Stimulated activated effector memory CD8-positive, alpha-beta T cell treated with anti-CD3 and anti-CD28 coated beads, Interleukin-12 subunit alpha, Interleukin-12 subunit beta, amount 100 ng/mL, for 72 hours (primary cell): ENCODE measurements around the gene USP17L24.
A peak's percentile ranks its signal among the peaks of the same experiment; 100 is the strongest.
"Not testable (repeated sequence)": the region's sequence is repeated elsewhere in the genome, so short reads cannot be mapped to it uniquely, and the experiment has no call there.

ENCODE experiments used
- ATAC-seq: fragments of 150-1000 bp; cut with Tn5 transposase; 2 replicates; pipeline ENCODE4 v1.10.0; 2021
- DNase-seq, 2 donors: peaks; one replicate each; pipeline ENCODE4 v3.0.0; 2021 to 2022; ENCODE audit warnings: low spot score in 2 of 2
- H3K27ac Mint-ChIP-seq: one replicate; pipeline ENCODE4 v1.8.0; 2022; ENCODE audit warnings: mild to moderate bottlenecking, mixed read lengths
- H3K36me3 Mint-ChIP-seq: one replicate; pipeline ENCODE4 v1.8.0; 2022; ENCODE audit warnings: mild to moderate bottlenecking, mixed read lengths
- H3K4me1 Mint-ChIP-seq: one replicate; pipeline ENCODE4 v1.8.0; 2022; ENCODE audit warnings: mixed read lengths
- H3K4me3 Mint-ChIP-seq: one replicate; pipeline ENCODE4 v1.8.0; 2022; ENCODE audit warnings: mild to moderate bottlenecking, mixed read lengths
- H3K9me3 Mint-ChIP-seq: one replicate; pipeline ENCODE4 v1.8.0; 2022; ENCODE audit warnings: mixed read lengths

The USP17L24 gene, protein sequence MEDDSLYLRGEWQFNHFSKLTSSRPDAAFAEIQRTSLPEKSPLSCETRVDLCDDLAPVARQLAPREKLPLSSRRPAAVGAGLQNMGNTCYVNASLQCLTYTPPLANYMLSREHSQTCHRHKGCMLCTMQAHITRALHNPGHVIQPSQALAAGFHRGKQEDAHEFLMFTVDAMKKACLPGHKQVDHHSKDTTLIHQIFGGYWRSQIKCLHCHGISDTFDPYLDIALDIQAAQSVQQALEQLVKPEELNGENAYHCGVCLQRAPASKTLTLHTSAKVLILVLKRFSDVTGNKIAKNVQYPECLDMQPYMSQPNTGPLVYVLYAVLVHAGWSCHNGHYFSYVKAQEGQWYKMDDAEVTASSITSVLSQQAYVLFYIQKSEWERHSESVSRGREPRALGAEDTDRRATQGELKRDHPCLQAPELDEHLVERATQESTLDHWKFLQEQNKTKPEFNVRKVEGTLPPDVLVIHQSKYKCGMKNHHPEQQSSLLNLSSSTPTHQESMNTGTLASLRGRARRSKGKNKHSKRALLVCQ

DNA sequence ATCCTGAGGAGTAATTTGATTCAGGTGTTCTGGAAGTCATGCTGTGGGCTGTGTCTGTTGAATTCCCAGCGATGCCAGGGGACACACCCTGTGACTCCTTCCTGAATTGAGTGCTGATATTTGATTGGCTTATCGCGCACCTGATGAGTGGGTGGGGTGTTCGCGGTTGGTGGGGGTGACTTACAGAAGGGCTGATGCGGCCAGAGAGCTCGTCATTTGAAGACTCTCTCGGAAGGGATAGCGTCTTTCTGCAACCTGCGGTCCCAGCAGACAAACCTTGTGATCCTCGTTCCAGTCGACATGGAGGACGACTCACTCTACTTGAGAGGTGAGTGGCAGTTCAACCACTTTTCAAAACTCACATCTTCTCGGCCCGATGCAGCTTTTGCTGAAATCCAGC is at the start of gene USP17L24:
USP17L24 (plus strand) TSS at position 301 of the 400 bp plus-strand sequence; CDS start at position 301, 0 bp downstream.
- not testable (repeated sequence) for H3K36me3 Mint-ChIP-seq, H3K4me1 Mint-ChIP-seq, DNase-seq, H3K9me3 Mint-ChIP-seq, H3K27ac Mint-ChIP-seq, H3K4me3 Mint-ChIP-seq, ATAC-seq

GRCh38 chr4:9324191-9324590 is 774 bp upstream of the USP17L24 start:
- H3K4me1 Mint-ChIP-seq, ATAC-seq, H3K27ac Mint-ChIP-seq, H3K36me3 Mint-ChIP-seq, H3K4me3 Mint-ChIP-seq, H3K9me3 Mint-ChIP-seq: not testable (repeated sequence)
- peak in 1 of 2 donors; percentile 1 for DNase-seq

DNA sequence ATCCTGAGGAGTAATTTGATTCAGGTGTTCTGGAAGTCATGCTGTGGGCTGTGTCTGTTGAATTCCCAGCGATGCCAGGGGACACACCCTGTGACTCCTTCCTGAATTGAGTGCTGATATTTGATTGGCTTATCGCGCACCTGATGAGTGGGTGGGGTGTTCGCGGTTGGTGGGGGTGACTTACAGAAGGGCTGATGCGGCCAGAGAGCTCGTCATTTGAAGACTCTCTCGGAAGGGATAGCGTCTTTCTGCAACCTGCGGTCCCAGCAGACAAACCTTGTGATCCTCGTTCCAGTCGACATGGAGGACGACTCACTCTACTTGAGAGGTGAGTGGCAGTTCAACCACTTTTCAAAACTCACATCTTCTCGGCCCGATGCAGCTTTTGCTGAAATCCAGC is 4.6 kb downstream of the USP17L24 start, which contains the start of gene USP17L25:
USP17L25 (plus strand) TSS at position 301 of the 400 bp plus-strand sequence; CDS start at position 301, 0 bp downstream.
- H3K27ac Mint-ChIP-seq, H3K4me3 Mint-ChIP-seq, H3K36me3 Mint-ChIP-seq, DNase-seq, H3K9me3 Mint-ChIP-seq, ATAC-seq, H3K4me1 Mint-ChIP-seq: not testable (repeated sequence)

DNA sequence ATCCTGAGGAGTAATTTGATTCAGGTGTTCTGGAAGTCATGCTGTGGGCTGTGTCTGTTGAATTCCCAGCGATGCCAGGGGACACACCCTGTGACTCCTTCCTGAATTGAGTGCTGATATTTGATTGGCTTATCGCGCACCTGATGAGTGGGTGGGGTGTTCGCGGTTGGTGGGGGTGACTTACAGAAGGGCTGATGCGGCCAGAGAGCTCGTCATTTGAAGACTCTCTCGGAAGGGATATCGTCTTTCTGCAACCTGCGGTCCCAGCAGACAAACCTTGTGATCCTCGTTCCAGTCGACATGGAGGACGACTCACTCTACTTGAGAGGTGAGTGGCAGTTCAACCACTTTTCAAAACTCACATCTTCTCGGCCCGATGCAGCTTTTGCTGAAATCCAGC is 9.4 kb downstream of the USP17L24 start, which contains the start of gene USP17L26:
USP17L26 (plus strand) TSS at position 301 of the 400 bp plus-strand sequence; CDS start at position 301, 0 bp downstream.
- ATAC-seq, H3K4me3 Mint-ChIP-seq, H3K4me1 Mint-ChIP-seq, H3K36me3 Mint-ChIP-seq, DNase-seq, H3K9me3 Mint-ChIP-seq, H3K27ac Mint-ChIP-seq: not testable (repeated sequence)

DNA sequence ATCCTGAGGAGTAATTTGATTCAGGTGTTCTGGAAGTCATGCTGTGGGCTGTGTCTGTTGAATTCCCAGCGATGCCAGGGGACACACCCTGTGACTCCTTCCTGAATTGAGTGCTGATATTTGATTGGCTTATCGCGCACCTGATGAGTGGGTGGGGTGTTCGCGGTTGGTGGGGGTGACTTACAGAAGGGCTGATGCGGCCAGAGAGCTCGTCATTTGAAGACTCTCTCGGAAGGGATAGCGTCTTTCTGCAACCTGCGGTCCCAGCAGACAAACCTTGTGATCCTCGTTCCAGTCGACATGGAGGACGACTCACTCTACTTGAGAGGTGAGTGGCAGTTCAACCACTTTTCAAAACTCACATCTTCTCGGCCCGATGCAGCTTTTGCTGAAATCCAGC is 14.1 kb downstream of the USP17L24 start, which contains the start of gene USP17L5:
USP17L5 (plus strand) TSS at position 301 of the 400 bp plus-strand sequence; CDS start at position 301, 0 bp downstream.
- ATAC-seq, H3K27ac Mint-ChIP-seq, H3K36me3 Mint-ChIP-seq, H3K9me3 Mint-ChIP-seq, DNase-seq, H3K4me3 Mint-ChIP-seq, H3K4me1 Mint-ChIP-seq: not testable (repeated sequence)

DNA sequence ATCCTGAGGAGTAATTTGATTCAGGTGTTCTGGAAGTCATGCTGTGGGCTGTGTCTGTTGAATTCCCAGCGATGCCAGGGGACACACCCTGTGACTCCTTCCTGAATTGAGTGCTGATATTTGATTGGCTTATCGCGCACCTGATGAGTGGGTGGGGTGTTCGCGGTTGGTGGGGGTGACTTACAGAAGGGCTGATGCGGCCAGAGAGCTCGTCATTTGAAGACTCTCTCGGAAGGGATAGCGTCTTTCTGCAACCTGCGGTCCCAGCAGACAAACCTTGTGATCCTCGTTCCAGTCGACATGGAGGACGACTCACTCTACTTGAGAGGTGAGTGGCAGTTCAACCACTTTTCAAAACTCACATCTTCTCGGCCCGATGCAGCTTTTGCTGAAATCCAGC is 18.9 kb downstream of the USP17L24 start, which contains the start of gene USP17L27:
USP17L27 (plus strand) TSS at position 301 of the 400 bp plus-strand sequence; CDS start at position 301, 0 bp downstream.
- not testable (repeated sequence) for DNase-seq, H3K36me3 Mint-ChIP-seq, H3K27ac Mint-ChIP-seq, ATAC-seq, H3K4me1 Mint-ChIP-seq, H3K9me3 Mint-ChIP-seq, H3K4me3 Mint-ChIP-seq

DNA sequence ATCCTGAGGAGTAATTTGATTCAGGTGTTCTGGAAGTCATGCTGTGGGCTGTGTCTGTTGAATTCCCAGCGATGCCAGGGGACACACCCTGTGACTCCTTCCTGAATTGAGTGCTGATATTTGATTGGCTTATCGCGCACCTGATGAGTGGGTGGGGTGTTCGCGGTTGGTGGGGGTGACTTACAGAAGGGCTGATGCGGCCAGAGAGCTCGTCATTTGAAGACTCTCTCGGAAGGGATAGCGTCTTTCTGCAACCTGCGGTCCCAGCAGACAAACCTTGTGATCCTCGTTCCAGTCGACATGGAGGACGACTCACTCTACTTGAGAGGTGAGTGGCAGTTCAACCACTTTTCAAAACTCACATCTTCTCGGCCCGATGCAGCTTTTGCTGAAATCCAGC is 23.6 kb downstream of the USP17L24 start, which contains the start of gene USP17L28:
USP17L28 (plus strand) TSS at position 301 of the 400 bp plus-strand sequence; CDS start at position 301, 0 bp downstream.
- H3K9me3 Mint-ChIP-seq, H3K4me3 Mint-ChIP-seq, H3K36me3 Mint-ChIP-seq, H3K27ac Mint-ChIP-seq, ATAC-seq, H3K4me1 Mint-ChIP-seq, DNase-seq: not testable (repeated sequence)

DNA sequence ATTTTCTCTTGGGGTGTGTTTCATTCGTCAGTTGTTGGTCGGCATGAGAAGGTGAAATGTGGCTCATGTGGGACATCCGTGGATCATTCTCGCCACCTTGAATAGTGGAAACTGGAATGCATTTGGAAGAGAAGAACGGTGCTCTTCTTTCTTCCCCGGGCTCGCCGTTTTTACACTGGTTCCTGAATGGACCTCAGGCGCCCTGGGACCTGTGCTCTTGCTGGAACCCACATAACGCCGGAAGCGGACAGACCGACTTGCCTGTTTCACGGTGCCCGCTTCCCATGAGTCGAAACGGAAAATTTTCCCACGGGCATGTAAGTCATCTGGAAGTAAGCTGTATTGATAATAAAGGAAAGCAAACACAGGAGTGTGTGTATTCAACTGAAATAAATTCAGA is 25.9 kb downstream of the USP17L24 start:
- not testable (repeated sequence) for ATAC-seq, H3K27ac Mint-ChIP-seq, H3K4me3 Mint-ChIP-seq, H3K4me1 Mint-ChIP-seq, H3K36me3 Mint-ChIP-seq, H3K9me3 Mint-ChIP-seq
- DNase-seq: peak in 1 of 2 donors; percentile 19

DNA sequence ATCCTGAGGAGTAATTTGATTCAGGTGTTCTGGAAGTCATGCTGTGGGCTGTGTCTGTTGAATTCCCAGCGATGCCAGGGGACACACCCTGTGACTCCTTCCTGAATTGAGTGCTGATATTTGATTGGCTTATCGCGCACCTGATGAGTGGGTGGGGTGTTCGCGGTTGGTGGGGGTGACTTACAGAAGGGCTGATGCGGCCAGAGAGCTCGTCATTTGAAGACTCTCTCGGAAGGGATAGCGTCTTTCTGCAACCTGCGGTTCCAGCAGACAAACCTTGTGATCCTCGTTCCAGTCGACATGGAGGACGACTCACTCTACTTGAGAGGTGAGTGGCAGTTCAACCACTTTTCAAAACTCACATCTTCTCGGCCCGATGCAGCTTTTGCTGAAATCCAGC is 28.4 kb downstream of the USP17L24 start, which contains the start of gene USP17L29:
USP17L29 (plus strand) TSS at position 301 of the 400 bp plus-strand sequence; CDS start at position 301, 0 bp downstream.
- H3K9me3 Mint-ChIP-seq, H3K4me3 Mint-ChIP-seq, H3K4me1 Mint-ChIP-seq, H3K27ac Mint-ChIP-seq, H3K36me3 Mint-ChIP-seq, ATAC-seq, DNase-seq: not testable (repeated sequence)

DNA sequence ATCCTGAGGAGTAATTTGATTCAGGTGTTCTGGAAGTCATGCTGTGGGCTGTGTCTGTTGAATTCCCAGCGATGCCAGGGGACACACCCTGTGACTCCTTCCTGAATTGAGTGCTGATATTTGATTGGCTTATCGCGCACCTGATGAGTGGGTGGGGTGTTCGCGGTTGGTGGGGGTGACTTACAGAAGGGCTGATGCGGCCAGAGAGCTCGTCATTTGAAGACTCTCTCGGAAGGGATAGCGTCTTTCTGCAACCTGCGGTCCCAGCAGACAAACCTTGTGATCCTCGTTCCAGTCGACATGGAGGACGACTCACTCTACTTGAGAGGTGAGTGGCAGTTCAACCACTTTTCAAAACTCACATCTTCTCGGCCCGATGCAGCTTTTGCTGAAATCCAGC is 37.9 kb downstream of the USP17L24 start, which contains the start of gene USP17L30:
USP17L30 (plus strand) TSS at position 301 of the 400 bp plus-strand sequence; CDS start at position 301, 0 bp downstream.
- not testable (repeated sequence) for H3K4me3 Mint-ChIP-seq, H3K36me3 Mint-ChIP-seq, H3K4me1 Mint-ChIP-seq, ATAC-seq, DNase-seq, H3K27ac Mint-ChIP-seq, H3K9me3 Mint-ChIP-seq
